Putamen (tissue), 1 donor: Measurements from ENCODE around the gene SYTL2.

Source experiments
- DNase-seq: peaks from one replicate; pipeline ENCODE4 v3.0.0-alpha.2; 2016; ENCODE audit warnings: low spot score

SYTL2 gene

DNA sequence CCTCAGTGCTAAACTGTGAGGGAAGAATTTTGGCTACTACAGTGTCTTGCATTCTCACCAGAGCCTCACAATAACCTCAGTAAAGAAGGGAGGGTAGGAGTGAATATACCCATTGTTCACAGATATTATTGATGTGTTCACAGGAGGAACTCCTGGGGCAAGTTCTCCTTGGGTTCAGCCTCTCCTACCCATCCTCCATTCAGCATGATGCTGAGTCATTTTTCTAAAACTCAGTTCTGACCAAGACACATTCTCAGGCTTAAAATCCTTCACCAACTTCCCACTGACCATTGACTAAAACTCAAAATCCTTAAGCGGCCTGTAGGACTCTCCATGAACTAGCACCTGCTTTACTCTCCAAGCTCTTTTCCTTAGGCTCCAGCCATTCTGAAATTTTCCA lies 48.7 kb downstream of the SYTL2 start:
- DNase-seq, result no peak

DNA sequence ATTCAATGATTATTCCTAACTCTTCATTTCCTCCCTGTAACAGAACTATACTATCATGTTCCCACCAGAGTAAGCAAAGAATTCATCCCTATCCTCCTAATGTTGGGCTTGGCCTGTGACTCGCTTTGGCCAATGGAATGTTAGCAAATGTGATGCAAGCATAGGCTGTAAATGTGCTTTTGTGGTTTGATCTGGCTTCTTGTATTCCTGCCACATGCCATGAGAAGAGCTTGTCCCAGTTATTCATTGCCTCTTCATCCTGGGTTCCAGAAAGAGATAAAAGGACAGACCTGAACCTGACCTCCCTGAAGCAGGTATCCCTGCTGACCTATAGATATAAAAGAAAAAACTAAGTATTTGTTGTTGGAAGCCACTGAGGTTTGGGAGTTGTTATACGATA lies 51.0 kb downstream of the SYTL2 start:
- no peak for DNase-seq

DNA sequence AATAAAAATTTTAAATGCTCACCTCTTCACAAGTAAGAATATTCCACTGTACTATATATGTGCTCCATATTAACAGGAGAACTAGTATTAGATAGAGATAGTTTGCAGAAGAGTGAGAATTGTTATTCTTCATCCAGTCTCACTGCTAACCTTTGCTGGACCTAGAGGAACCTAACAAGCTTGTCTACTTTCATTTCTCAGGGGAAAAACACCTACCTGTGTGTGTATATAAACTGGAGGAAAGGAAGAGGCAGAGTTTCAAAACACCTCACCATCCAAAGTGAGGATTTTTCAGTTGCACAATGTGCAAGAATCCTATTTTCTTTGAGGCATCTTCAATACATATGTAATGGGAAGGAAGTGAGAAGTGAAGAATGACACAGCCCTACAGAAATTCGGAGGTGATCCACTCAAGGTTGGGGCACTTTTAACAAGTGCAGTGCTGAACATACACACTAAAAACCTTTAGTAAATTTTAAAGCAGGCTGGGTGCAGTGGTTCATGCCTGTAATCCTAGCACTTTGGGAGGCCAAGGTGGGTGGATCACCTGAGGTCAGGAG lies 52.4 kb downstream of the SYTL2 start:
- no peak for DNase-seq

DNA sequence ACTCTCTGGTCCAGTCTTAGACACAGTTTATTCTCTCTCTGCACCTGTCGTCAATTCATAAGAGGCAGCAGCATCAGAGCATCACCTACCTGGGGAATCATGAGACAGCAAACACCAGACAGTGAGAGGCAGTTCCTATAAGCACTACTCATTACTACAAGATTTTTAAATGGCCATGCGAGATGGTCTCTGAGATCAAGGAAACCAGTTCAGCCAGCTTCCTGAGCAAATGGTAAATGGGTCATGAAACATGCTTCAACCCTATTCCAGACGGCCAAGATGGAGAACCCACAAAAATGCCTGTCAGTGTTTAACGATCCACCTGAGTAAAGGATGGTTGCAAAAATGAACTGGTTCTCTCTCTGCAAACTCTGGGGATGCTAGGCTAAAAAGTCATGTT lies 52.9 kb downstream of the SYTL2 start:
- DNase-seq, result no peak

DNA sequence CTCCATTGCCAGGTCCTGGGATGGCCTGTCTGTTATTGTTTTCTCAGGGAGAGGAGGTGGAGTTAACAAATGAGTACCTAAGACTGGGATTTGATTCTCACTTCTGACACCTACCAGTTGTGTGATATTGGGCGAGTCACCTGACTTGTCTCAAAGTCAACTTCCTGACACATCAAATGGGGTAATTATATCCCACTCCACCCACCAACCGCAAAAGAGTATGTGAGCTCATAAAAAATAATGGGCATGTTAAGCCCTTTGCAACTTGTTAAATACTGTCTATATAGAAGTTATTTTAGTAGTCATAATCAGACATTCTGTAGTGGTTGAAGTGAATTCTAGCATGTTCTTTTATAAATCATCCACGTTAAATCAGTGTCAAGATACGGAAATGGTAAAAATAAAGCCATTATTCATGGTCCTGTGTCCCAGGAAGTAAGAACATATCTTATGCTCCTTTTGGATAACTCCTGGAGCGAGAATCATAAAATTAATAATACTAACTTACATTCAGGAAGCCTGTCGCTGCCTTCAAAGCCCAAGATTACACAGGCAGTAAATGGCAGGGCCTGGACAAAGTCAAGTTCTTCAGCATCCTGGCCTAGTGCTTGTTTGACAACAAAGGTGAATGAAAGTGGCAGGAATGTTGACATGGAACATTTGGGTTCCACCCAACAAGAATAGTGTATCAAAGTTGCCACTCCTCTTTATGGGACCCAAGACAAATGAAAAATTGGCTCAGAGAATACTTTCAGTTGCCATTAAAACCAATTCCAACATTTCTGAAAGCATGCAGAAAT lies 54.3 kb downstream of the SYTL2 start:
- peak; percentile 52 for DNase-seq

DNA sequence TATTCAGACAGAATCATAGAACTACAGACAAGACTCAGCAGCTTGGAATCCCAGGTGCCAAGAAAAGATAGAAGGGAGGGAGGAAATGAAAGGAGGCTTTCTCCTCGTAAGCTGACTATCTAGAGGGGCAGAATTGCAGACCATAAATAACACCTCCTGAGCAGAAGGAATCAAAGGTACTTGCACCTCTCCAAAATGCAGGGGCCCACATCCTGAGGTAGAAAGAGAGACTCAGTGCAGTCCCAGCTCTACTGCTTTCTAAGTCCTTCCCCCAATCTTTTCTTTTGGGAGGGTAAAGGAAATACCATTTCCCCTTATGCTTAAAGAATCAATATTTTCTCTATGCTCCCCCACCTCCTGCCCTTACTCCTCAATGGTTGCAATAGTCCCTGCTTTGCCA lies 55.2 kb downstream of the SYTL2 start:
- DNase-seq, result no peak

DNA sequence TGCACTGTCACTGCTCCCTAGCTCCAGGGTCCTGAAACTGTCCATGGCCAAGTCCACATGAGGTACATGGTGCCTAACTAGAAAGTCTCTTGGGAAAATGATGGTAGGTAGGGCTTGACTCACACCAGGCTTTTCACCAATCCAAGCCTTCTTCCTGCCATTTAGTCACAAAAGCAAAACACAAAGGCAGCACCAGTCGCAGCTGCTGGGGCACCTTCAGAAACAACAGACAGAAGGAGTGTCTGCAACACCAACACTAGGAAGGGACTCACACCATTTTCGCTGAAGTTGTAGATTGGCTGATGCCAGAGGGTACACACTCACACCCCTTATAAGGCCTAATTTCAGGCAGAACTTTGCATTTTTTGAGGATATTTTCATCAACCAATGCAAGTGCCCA lies 55.7 kb downstream of the SYTL2 start:
- DNase-seq, result no peak

DNA sequence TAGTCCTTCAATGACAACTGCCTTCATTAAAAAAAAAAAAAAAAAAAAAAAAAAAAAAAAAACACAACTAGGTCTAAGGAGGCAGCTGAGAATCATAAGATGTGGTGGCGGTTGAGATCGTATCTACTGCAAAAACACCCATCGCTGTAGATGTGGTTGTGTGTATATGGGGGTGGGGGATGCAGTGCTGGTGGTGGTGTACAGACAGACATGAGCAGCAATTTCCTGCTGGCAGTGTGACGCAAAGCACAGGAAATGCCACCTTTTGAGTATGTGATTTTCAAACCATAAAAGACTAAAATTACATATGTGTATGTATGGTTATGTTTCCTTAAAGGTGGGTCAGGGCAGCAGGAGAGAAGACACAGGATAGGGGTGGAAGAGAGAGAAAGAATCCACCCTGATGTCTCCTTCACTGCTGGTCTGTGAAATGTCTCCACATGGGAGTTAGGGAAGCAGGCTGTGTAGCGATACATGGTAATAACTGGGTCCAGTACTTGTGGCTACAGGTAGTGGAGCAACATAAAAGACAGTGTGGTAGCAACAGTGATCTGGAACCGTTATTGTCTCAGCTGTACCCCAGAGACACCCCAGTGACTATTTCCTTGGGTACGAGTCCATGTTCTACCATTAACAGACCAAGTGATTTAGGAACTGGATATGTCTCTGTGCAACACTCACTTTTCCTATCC lies 57.9 kb downstream of the SYTL2 start:
- DNase-seq, result no peak

DNA sequence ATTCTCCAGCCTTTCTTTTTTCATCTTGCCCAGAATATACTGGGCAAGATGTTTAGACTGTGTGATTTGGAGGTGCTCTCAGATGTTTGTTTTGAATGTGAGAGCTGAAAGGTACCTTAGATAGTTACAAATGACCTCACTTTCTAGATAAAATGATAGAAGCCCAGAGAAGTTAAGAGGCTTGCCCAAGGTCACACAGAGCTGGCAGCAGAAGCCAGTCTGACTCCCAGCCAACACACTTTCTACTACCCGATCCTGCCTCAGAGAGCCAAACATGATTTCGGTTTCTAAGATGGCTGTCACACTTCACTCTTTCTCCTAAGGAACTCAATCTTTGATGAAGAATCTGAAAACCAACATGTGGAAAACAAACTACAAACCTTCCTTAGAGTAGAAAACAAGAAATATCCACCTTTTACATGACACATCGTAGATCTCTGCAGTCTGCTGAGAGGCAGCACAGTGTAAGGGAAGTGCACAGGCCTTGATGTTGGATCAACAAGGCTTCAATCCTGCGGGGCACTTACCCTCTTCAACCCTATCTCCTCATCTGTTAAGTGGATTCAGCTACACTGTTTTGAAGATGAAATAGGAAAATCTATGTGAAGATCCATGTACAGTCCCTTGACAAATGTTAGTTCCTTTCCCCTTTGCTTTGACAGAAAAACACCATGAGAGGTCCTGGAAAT lies 58.6 kb downstream of the SYTL2 start:
- DNase-seq, result no peak

DNA sequence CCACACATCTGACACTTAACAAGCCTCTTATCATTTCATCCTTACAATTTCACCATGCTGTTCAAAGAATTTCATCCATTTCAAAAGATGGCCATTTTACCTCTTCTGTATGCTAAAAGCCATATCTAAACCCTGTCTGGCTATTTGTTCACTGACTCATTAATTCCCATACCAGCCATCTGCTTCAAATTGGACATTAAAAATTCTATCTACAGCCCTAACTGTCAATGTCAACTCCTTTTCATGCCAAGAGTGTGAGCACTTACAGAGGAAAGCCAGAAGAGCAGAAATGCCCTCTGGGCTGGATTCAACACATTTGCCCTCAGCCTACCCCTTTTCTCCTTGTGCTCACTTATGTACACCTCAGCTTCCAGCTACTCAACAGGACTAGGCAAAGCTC lies 59.2 kb downstream of the SYTL2 start:
- DNase-seq, result no peak

DNA sequence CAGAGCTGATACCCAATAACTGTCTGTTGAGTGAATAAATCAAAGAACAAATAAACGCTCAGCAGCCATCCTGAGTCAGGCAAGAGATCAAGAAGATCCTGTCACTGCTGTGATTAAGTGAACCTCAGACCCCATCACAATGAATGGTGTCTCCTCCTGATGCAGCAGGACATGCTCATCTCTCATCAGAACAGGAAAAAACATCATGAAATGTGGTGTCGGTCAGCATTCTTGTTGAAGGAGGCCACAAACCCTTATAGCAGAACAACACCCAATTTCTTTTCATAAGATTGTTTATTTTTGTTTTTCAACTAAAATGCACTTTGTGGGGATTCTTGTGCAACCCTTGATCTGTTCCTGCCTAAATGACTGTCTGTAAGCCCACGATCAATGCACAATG lies 60.3 kb downstream of the SYTL2 start:
- no peak for DNase-seq

DNA sequence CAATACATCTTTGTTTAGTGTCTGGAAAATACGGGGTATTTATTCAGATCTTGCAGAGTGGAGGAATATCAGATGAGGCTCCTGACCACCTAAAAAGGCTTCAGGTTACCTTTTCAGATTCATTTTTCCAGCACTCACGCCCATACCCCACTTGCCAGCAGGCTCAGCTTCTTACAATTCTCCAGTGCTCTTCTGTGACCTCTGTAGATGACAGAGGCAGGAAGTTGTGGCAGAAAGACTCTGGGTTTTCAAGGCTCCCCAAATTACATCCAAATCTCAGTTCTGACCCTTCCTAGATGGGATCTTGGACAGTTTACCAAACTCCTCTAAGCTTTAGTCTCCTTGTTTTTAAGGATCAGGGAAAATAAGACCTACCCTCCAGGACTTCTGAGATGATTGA lies 61.1 kb downstream of the SYTL2 start:
- no peak for DNase-seq

DNA sequence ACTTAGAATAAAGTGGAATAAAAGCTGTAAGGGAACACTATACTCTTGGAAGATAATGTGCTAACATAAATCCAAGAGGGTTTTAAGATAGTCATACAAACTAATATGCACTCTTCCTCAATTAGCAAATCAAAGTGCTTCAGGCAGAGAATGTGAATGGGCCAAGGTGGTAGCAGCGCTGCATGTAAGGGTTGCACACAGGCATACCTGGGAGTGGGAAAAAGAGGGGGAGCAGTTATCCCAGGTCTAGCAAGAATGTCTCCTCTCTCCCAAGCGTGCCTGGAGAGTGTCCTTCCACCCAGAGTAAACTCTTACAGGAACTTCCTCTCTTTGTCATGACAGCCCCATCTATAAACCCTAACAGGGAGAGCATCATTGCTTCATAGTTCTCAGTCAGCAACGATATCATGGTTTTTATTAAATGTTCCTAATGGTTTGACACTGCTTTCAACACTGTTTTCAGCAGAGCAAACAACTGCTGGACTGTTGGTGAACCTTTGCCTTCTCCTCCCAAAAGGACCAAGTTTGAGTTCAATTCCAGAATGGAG lies 61.6 kb downstream of the SYTL2 start:
- no peak for DNase-seq

DNA sequence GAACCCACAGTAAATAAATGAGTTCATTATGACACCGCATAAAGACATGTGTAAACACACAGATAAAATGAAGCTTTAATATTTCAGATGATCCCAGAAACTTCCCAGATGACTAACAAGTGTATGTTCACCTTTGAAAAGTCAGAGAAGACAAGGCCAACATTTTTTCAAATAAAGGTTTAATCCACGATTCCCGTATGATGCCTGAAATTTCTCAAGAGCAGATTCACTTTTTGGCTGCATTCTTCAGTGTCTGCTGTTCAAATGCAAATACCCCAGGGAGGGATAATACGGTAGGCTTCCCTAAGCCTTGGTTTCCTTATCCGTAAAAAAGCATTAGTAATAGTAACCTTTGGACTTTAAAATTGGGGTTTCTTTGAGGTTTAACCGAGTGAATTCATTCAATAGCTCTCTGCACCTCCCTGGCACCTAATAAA lies 62.5 kb downstream of the SYTL2 start:
- no peak for DNase-seq

DNA sequence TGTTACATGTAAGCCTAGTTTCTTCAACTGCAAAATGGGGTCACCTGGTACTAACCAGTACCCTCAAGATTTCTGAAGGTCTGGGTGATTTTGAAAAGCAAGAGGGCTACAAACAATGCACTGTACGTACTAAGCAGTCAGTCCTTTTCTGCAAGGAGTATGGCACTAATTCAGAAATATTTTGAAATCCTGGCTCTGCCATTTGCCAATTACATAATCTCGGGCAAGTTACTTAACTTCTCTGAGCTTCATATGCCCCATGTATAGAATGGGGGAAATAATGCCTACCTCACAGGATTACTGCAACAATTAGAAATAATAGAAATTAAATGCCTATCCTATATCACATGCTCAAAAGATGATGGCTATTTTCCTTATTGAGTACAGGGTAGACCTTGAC lies 64.3 kb downstream of the SYTL2 start:
- no peak for DNase-seq

DNA sequence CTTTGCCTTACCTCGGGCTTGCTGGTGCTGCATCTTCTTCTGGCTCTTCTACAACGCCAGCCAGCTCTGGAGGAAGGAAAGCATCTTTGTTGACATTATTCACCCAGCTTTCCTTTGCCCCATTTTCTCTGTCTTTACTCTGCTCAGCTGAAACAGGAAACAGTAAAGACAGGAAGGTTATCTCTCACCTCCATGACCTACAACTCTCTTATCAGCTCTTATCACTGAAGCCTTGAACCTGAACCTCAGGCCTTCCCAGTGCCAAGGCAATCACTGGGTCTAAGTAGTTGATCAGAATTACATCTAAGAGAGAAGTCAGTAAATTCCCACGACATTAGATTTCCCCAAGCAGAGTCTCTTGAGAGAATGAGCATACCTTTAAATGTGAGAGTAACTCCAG lies 65.3 kb downstream of the SYTL2 start:
- DNase-seq, result no peak

DNA sequence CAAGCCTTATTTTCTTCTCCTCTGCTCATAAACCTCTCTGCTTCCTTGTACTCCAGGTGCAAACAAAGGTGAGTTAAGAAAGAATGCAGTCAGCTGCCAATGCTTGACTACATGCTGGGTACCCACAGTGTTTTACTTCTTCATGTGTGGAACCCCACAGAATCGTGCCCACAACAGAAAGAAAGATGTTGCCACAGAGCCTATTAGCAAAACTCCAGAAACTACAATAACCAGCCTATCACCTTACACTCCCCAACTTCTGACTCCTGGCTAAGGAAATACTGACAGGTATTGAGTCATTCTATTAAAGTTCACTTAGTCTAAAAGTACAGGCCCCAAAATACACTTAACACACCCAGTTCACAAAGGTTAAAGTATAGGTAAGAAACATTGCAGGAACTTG lies 68.1 kb downstream of the SYTL2 start:
- DNase-seq, result no peak

DNA sequence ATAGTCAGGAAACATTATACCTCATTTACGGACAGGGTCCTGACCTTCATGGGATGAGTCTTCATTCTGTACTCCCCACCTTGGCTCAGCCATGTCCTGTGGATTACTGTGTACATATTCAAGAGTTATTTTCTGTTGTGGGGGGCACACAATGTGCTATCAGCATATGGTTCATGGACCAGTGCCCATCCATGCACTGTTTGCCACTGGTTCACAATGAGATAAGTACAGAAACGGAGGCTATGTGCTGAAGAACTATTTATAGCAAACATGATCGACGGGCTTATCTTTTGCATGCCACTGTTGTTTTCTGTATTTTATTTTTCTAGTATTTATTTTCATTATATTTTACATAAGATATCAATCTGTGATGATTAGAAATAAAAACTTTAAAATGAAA lies 68.6 kb downstream of the SYTL2 start:
- no peak for DNase-seq

DNA sequence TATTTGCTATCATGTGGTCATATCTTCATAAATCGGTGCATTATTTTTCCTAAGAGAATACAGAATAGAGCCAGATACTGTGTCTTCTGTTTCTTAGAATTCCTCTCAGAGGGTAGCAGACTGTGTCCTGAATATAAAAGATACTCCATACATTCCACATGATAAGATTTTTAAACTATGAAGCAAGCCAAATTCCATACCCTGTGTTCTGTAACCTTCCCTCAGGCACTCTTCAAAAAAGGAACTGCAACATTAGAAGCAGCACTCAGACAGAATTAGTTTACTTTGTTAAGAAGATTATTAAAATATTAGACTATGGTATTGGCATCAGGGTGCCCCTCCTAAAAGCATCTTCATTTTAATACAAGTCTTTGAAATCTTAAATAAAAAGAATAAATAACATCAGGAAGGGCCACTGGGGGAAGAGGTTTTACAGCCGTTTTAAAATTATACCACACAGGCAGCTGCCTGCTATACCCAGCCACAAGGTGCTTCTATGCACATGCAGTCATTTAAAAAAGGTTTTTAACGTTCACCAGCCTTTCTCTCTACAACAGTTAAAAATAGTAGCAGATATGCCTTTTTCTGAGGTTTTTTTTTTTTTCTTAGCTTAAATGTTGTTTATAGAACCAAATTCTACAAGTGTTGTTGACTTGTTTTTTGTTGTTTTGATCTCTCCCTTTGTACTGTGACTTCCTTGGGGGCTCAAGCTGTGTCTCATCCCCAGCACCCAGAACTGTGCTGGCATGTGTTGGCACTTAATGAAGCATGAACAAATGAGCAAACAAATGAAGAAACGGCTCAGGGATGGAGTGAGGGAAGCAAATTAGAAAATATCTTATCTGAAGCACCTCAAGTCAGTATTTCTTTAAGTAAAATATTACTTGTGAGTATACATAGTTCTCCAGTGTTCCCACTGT lies 70.2 kb downstream of the SYTL2 start:
- DNase-seq, result no peak

DNA sequence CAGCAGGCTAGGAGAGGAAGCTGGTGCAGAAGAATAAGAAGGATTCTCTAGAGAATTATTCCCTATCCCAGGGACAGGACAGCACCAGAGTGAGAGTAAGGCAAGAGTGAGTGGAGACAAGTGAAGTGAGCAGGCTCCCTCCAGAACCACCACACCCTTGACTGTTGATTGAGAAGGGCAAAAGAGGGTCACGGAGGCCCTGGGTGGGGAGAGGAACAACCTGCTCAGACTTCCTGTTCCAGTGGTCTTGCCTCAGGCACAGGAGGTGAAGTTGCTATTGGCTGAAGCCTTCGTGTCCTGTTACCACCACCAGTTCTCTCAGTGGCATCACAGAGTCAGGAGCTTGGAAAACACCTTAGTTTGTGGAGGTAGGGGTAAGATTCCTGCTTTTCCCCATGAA lies 73.2 kb downstream of the SYTL2 start:
- no peak for DNase-seq

DNA sequence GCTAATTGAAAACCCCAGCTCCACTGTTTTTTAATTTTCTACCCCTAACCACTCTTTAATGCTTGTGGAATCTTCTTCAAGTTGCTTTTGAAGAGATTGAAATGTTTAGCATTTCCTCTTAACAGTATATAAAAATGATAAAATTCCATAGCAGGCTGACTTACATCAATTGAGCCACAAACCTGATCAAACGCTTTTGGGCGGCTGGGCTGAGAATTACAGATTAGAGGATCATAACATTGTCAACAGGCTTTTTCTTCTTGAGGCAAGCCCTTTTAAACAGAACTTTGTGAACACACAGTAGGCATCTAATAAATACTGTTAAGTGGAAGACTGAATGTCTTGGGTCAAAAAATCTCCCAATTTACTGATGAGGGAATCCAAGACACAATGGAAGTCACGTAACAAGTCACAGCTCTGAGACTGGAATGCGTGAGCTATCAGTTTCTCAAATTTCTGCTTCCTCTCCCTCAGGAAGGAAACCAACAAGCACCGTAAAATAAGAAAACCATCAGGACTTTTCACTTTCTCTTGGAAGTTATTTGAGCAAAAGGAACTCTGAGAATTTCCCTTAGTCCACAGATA lies 75.0 kb downstream of the SYTL2 start:
- no peak for DNase-seq
